ENCODE data around the gene OR5H15.
"Not testable (repeated sequence)": the region's sequence is repeated elsewhere in the genome, so short reads cannot be mapped to it uniquely, and the experiment has no call there.

Gene OR5H15

DNA sequence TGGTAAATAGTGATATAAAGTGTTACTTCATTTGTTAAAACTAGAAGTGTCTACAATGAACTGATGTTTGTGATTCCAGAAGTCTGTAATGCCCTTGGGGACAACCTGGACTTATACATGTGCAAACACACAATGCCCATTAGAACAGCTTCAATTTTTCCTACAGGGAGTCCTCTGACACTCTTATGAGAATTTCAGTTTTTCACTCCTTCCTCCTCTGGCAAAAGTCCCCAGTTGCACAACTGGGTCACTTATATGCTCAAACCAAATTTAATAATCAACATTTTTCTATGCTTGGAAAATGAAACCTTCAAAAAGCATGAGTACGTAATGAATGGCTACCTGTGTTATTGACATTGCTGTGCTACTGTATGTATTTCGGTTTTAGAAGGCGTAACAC, at the start of gene OR5H15:
OR5H15 (plus strand) TSS at position 301 of the 400 bp plus-strand sequence. CDS start 2,004 bp downstream, outside the sequence.
- DNase-seq (ENCODE audit: low read depth in 2 of 2) = no peak

DNA sequence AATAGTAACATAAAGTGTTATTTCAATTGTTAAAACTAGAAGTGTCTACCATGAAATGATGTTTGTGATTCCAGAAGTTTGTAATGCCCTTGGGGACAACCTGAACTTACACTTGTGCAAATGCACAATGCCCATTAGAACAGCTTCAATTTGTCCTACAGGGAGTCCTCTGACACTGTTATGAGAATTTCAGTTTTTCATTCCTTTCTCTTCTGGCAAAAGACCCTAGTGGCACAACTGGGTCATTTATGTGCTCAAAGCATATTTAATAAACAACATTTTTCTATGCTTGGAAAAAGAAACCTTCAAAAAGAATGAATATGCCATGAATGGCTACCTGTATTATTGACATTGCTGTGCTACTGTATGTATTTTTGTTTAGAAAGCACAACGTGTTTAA, 36.1 kb upstream of the OR5H15 start, which contains the start of gene OR5H1:
OR5H1 (plus strand) TSS at position 301 of the 400 bp plus-strand sequence. CDS start 1,977 bp downstream, outside the sequence.
- no peak for DNase-seq (ENCODE audit: low read depth in 2 of 2)

DNA sequence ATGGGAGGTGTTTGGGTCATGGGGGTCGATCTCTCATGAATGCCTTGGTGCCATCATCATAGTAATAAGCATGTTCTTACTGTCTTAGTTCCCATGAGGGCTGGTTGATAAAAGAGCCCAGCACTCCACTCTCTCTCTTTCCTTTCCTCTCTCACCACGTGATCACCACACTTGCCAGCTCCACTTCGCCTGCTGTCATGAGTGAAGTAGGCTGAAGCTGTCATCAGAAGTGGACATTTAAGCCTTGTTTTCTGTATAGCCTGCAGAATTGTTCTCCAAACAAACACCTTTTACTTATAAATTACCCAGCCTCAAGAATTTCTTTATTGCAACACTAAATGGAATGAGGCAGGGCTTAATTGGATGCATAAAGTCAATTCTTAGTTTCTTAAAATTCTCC, 29.9 kb upstream of the OR5H15 start:
- no peak for DNase-seq (ENCODE audit: low read depth in 2 of 2)

DNA sequence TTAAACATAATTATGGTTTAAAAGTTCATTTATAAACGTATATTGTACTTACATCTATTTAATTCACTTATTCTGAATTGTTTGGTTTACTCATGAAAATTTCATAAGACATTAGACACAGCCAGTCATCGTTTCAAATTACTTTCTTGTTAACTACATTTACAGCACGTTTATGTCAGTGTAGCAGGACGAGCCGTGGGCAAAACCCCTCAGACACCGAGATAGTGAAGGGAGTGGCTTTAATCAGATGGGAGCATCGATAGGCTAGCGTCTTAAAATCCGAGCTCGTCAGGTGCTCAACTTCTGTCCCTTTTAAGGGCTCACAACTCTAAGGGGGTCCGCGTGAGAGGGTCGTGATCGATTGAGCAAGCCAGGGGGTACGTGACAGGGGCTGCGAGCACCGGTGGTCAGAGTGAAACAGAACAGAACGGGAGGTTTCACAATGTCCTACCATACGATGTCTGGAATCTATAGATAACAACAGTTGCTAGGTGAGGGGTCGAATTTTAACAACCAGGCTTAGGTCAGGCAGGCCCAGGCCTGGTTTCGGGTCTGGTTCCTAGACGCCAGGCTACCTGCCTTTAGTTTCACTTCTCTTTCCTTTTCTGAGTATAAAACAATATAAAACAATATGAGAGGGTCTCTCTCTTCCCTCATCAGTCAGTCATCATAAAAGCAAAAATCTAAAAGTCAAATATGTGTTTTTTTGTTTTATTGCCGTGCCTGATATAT, 28.5 kb upstream of the OR5H15 start:
- DNase-seq (ENCODE audit: low read depth in 2 of 2) = not testable (repeated sequence)

DNA sequence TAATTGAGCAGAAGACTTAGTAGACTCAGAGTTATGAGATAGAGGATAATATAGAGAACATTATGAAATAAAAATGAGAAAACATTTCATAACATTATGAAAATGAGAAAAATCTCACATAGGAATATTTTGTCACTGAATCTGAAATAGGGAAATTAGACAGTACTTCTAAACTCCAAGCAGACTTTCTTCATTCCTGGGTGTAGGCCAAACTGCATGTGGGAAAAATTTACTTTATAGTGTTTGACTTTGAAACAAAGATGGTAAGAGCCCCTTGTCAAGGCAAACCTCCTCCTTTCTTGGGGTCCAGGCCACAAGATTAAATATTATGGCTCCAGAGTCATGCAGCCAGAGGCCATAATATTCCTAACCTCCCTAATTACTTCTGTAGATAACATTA, 26.0 kb upstream of the OR5H15 start:
- no peak for DNase-seq (ENCODE audit: low read depth in 2 of 2)

DNA sequence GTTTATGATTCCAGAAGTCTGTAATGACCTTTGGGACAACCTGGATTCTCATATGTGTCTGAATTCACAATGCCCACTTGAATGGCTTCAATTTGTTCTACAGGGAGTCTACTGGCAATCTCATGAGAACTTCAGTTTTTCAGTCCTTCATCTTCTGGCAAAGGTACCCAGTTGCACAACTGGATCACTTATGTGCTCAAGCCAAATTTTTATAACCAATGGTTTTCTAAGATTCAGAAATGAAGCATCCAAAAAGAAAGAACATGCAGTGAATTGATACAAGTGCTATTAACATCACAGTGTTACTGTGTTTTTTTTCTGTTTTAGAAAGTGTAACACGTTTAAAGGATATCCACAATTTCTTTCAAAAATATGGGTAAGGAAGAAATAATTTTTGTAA, 19.3 kb upstream of the OR5H15 start, which contains the start of gene OR5H14:
OR5H14 (plus strand) TSS at position 301 of the 400 bp plus-strand sequence. CDS start 1,907 bp downstream, outside the sequence.
- no peak for DNase-seq (ENCODE audit: low read depth in 2 of 2)

DNA sequence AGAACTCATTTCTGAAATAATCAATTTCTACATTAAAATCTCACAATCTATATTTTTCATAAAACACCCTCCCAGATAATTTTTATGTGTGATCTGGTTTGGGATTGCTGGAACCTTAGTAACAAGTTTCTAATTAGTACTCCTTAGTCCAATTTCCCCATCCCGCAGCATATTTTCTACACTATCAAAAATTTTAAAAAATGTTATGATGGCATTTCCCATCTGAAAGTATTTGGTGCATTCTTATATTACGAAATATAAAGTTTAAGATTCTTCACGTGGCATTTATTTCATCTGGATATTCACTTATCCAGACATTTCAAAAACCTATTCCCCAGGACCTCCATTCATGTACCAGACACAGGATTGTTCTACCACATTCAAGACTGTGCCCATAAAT, 17.7 kb upstream of the OR5H15 start:
- no peak for DNase-seq (ENCODE audit: low read depth in 2 of 2)

DNA sequence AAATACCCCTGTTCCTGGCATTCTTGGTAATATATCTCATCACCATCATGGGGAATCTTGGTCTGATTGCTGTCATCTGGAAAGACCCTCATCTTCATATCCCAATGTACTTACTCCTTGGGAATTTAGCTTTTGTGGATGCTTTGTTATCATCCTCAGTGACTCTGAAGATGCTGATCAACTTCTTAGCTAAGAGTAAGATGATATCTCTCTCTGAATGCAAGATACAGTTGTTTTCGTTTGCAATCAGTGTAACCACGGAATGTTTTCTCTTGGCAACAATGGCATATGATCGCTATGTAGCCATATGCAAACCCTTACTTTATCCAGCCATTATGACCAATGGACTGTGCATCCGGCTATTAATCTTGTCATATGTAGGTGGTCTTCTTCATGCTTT, 17.0 kb upstream of the OR5H15 start:
- DNase-seq (ENCODE audit: low read depth in 2 of 2) = not testable (repeated sequence)

DNA sequence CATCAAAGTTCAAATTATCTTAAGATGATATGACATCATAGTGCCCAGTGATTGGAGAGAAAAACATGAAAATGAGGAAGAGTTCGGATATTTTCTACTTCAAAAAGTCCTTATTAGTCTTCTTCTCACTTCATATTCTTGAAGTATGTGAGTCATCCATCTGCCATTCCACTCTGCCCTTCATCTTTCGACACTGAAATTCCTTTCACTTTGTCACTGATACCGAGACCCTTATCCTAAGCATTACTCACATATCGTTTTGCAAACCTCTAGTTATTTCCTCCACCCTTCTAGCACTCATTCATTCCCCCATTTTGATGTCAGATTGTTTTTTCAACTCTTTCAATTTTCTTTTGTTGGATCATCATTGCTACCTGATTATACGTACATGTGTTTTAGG, 15.3 kb upstream of the OR5H15 start:
- no peak for DNase-seq (ENCODE audit: low read depth in 2 of 2)

DNA sequence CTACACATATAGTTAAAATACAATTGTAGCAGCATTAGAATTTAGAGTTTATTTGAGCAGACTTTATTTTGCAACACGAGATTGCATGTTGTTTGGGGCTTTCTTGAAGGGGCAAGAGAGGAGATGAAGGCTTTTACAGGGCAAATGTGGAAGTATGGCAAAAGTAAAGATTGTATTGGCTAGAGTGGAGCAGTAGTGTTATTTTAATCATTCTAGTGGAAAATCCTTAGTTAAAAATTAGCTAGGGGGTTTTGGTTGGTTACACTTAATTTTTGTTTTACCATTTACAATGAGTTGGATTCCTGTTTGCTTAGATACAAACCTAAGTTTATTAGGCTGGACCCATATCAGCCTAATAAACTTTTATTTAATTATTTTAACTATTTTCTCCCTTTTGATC, 4.6 kb downstream of the OR5H15 start:
- no peak for DNase-seq (ENCODE audit: low read depth in 2 of 2)

DNA sequence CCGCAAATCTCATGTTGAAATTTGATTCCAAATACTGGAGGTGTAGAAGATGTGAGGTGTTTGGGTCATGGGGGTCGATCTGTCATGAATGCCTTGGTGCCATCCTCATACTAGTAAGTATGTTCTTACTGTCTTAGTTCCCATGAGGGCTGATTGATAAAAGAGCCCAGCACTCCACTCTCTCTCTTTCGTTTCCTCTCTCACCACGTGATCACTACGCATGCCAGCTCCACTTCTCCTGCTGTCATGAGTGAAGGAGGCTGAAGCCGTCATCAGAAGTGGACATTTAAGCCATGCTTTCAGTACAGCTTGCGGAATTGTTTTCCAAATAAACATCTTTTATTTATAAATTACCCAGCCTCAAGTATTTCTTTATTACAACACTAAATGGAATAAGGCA, 6.1 kb downstream of the OR5H15 start:
- no peak for DNase-seq (ENCODE audit: low read depth in 2 of 2)

DNA sequence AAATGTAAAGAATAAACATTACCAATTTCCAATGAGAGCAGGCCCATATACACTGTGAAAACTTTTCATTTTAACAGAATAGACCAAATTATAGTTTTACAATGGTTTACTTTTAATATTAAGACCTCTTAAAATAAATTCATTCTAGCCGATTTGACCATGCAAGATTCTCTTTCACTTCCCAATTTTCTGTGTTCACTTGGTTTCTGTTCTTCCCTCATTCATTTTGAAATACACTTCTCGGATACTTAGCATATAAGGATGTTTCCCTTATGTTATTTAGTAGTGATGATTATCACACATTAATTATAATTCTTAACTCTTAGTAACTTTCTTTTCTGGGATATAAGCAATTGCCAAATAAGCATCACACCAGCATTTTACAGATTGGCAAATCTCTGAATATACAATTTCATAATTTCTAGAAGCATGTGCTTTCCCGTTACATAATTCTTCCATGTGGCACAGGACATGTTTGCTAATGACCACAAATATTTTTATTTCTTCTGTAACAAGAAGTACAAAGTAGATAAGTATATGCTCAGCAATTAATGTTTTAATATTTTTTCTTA, 13.9 kb downstream of the OR5H15 start:
- DNase-seq (ENCODE audit: low read depth in 2 of 2) = no peak

DNA sequence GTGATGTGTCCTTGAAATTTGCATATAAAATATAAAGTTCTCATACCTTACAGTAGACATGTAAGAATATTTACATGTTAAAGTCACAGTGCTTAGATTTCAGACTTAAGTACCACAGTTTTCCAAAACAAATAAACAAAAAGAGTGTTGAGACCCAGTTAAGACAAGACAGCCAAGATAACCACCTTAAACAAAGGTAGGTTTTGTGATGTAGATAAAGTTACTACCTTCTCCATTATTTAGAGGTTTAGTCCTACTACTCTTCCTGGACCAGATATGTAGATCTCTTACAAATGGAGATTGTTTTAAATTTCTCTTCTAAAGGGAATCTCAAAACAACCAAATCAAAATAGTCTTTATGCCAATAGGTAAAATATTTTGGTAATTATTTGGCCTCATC, 15.7 kb downstream of the OR5H15 start:
- no peak for DNase-seq (ENCODE audit: low read depth in 2 of 2)

DNA sequence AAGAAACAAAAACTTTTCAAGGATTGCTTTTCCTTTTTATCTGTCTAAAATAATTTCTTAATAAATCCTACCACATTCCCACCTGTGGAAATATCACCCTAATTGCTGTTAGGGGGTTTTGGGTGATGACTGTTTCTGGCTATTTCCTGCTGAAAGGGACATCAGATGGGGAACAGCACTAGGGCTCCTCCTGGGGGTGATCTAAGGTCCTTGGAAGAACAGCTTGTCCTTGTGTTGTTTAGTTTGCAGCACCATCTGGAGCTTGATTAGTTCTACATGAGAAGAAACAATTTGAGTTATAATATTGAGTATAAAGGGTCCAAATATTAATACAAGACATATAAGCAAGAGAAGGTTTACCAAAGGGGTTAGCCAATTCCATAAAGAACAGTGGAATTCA, 18.7 kb downstream of the OR5H15 start:
- no peak for DNase-seq (ENCODE audit: low read depth in 2 of 2)

DNA sequence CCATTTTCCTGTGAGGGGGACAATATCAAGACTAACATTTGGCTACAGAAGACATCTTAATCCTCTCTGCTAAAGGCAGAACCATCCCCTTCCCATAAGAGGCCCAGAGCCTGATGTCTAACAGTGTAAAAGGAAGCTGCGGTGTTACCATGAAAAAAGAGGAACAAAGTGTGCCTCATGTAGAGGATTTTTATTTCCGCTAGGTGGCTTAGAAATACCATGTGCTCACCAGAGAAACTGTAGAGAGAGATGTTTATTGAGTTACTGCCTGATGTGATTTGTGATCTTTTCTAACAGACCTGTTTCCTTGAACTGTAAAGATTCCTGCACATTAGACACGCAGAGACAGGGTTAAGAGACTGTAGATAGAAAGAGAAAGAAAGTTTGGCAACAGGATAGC, 22.0 kb downstream of the OR5H15 start:
- no peak for DNase-seq (ENCODE audit: low read depth in 2 of 2)

DNA sequence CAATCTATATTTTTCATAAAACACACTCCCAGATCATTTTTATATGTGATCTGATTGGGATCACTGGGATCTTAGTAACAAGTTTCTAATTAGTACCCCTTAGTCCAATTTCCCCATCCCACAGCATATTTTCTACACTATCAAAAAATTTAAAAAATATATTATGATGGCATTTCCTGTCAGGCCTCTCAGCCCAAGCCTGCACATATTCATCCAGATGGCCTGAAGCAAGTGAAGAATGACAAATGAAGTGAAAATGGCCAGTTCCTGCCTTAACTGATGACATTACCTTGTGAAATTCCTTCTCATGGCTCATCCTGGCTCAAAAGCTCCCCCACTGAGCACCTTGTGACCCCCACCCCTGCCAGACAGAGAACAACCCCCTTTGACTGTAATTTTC, 24.4 kb downstream of the OR5H15 start:
- not testable (repeated sequence) for DNase-seq (ENCODE audit: low read depth in 2 of 2)

DNA sequence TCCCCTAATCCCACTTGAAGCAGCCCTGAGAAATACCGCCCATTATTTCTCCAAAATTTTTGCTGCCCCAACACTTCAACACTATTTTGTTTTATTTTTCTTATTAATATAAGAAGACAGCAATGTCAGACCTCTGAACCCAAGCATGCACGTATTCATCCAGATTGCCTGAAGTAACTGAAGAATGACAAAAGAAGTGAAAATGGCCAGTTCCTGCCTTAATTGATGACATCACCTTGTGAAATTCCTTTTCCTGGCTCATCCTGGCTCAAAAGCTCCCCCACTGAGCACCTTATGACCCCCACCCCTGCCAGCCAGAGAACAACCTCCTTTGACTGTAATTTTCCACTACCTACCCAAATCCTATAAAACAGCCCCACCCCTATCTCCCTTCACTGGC, 29.8 kb downstream of the OR5H15 start:
- not testable (repeated sequence) for DNase-seq (ENCODE audit: low read depth in 2 of 2)

DNA sequence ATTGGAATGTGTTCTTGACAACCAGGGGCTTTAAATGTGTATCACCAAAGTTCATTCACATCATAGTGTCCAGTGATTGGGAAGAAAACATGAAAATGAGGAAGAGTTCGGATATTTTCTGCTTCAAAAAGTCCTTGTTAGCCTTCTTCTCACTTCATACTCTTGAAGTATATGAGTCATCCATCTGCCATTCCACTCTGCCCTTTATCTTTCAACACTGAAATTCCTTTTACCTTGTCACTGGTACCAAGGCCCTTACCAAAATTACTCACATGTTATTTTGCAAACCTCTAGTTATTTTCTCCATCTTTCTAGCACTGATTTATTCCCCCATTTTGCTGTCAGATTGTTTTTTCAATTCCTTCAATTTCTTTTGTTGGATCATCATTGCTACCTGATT, 32.5 kb downstream of the OR5H15 start:
- no peak for DNase-seq (ENCODE audit: low read depth in 2 of 2)

DNA sequence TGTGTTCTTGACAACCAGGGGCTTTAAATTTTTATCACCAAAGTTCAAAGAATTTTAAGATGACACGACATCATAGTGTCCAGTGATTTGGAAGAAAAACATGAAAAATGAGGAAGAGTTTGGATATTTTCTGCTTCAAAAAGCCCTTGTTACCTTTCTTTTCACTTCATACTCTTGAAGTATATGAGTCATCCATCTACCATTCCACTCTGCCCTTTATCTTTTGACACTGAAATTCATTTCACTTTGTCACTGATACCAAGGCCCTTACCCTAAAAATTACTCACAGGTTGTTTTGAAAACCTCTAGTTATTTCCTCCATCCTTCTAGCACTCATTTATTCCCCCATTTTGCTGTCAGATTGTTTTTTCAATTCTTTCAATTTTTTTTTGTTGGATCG, 42.7 kb downstream of the OR5H15 start:
- DNase-seq (ENCODE audit: low read depth in 2 of 2) = no peak

DNA sequence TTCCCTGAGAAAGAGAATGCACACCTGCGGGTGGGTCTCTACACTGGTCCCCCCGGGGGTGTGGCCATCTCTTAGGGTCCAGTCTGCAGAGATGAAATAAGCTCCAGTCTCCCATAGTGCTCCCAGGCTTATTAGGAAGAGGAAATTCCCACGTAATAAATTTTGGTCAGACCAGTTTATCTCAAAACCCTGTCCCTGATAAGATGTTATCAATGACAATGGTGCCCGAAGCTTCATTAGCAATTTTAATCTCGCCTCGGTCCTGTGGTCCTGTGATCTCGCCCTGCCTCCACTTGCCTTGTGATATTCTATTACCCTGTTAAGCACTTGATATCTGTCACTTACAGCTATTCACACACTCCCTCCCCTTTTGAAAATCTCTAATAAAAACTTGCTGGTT, 46.8 kb downstream of the OR5H15 start:
- DNase-seq (ENCODE audit: low read depth in 2 of 2) = no peak

DNA sequence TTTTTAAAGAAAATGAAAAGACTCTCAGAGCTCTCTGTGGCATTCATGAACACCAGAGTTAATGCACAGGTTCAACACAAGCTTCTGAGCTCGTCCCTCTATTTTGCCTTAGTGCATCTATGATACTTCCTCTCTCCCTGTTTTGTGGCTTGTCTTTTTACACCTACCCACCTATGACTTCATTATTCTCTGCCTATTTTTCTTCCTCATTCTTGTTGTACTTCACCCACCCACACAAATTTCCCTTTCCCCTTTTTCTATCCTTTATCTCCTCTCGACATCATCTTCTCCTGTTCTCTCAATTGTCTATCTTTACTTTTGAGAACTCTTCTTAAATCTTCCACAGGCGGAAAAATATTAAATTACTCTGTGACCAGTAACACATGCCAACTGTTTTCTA, 48.6 kb downstream of the OR5H15 start:
- no peak for DNase-seq (ENCODE audit: low read depth in 2 of 2)

Data from stimulated activated CD8-positive, alpha-beta memory T cell treated with anti-CD3 and anti-CD28 coated beads, Interleukin-15, amount 100 ng/mL, for 4 hours (primary cell).